Uterus (tissue), 4 donors: ENCODE measurements around the gene PTPN18. TPM values are rescaled to one million over a fixed set of nuclear protein-coding genes. Genes with fewer than 3 reads are reported as not detected.
"Not testable (repeated sequence)": the region's sequence is repeated elsewhere in the genome, so short reads cannot be mapped to it uniquely, and the experiment has no call there.

ENCODE experiments used
- DNase-seq, 2 donors: peaks; one replicate each; pipeline ENCODE4 v3.0.0-alpha.2; 2019 to 2020
- H3K27ac ChIP-seq, 2 donors: fragments of 200-600 bp; sonication (generic); 1 replicate in 1 of 2; 2 replicates in 1 of 2; pipeline ENCODE4 v1.5.1; 2016 to 2018
- H3K27me3 ChIP-seq, 2 donors: fragments of 200-600 bp; sonication (generic); one replicate each; pipeline ENCODE4 v1.5.1; 2018 to 2019; ENCODE audit warnings: control low read depth in 1 of 2
- H3K36me3 ChIP-seq, 2 donors: fragments of 200-600 bp; sonication (generic); one replicate each; pipeline ENCODE4 v1.5.1; 2019; ENCODE audit warnings: control low read depth in 1 of 2
- H3K4me1 ChIP-seq, 2 donors: fragments of 200-600 bp; sonication (generic); one replicate each; pipeline ENCODE4 v1.5.1; 2018 to 2019; ENCODE audit warnings: control low read depth in 1 of 2
- H3K4me3 ChIP-seq, 2 donors: fragments of 200-600 bp; sonication (generic); 1 replicate in 1 of 2; 2 replicates in 1 of 2; pipeline ENCODE4 v1.5.1; 2018 to 2019; ENCODE audit warnings: mild to moderate bottlenecking in 1 of 2
- H3K9me3 ChIP-seq, 2 donors: fragments of 200-600 bp; sonication (generic); one replicate each; pipeline ENCODE4 v1.5.1; 2019; ENCODE audit warnings: control low read depth in 1 of 2
- CTCF ChIP-seq, 4 experiments: fragments of 200-600 bp in 2 of 4; fragments of 450-650 bp in 2 of 4; sonication (generic) in 2 of 4; IDR thresholded peaks; one replicate each; pipeline ENCODE4 v1.5.1; 2016 to 2019; ENCODE audit warnings: antibody characterized with exemption in 4 of 4, mild to moderate bottlenecking in 2 of 4, moderate library complexity in 1 of 4
- POLR2A ChIP-seq, 2 donors: fragments of 450-650 bp; IDR thresholded peaks; one replicate each; pipeline ENCODE4 v1.6.1; 2016; ENCODE audit warnings: antibody characterized with exemption in 2 of 2, mild to moderate bottlenecking in 1 of 2, moderate library complexity in 1 of 2
- intact Hi-C: fragments of 100-400 bp; cut with DNase I; formaldehyde crosslinking; loops from one replicate; pipeline ENCODE4 v1.15.1; 2023; ENCODE audit warnings: low total_unique reads
- total RNA-seq, 4 donors: library from RNA; depleted of rRNA in 3 of 4; stranded (reverse); fragments of >200 nt in 3 of 4; gene quantifications; one replicate each; pipeline versions ENCODE4 v1.1.0 to v1.2.4, GENCODE V29; 2014 to 2023
- donor health status: DM: yes; HTN: yes; CAD: no.

The PTPN18 gene
- total RNA-seq, 4 donors from 2014 or later, result 29.6 to 65.6 (median 46.3) TPM

- Histone ChIP-seq H3K27ac (peak overlapping the region in 1 of 2 donors; percentile 51), H3K27me3 (no peaks in the 10 kb centered on the region), H3K9me3 (no peaks in the 10 kb centered on the region), H3K36me3 (no peaks in the 10 kb centered on the region), H3K4me1 (no peaks in the 10 kb centered on the region), H3K4me3 (no peak overlapping the region)
- intact Hi-C loops, result loop anchor here (10.0 kb wide), 1 partner anchor 148 kb away; the partner anchor contains the start of genes MZT2B and SMPD4
- DNase-seq, result peak; percentile 82
- TF ChIP-seq CTCF (IDR thresholded peaks at IDR 0.05), result peak; percentile 82 to 92 (median 88)
- TF ChIP-seq POLR2A (IDR thresholded peaks at IDR 0.05), result no peak
Observed at GRCh38 chr2:130332271-130333073, 23.4 kb upstream of the PTPN18 start.

GRCh38 chr2:130333253-130333652, 22.6 kb upstream of the PTPN18 start:
- H3K27ac ChIP-seq, DNase-seq, H3K9me3 ChIP-seq, H3K4me1 ChIP-seq, H3K4me3 ChIP-seq, H3K36me3 ChIP-seq, H3K27me3 ChIP-seq: not testable (repeated sequence)
- intact Hi-C loops, result loop anchor here (10.0 kb wide), 1 partner anchor 148 kb away; the partner anchor contains the start of genes MZT2B and SMPD4

DNA sequence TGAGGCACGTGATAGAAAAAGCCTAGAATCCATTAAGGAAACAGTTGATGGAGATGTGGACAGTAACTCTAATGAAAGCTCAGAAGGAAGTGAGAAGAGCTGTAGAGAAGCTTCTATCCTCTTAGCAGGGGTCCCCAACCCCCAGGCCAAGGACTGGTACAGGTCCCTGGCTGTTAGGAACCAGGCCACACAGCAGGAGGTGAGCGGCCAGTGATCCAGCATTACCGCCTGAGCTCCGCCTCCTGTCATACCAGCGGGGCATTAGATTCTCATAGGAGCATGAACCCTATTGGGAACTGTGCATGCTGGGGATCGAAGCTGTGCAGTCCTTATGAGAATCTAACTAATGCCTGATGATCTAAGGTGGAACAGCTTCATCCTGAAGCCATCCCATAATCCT, 21.8 kb upstream of the PTPN18 start:
- no peak for DNase-seq
- H3K4me3 ChIP-seq, result no peak overlapping the region
- no peaks in the 10 kb centered on the region for H3K27me3 ChIP-seq
- intact Hi-C loops, result loop anchor here (10.0 kb wide), 1 partner anchor 149 kb away; the partner anchor contains the start of genes MZT2B and SMPD4
- TF ChIP-seq POLR2A (IDR thresholded peaks at IDR 0.05) (no peak), CTCF (IDR thresholded peaks at IDR 0.05) (no peak)
- H3K27ac ChIP-seq, result no peak overlapping the region
- H3K4me1 ChIP-seq, result no peaks in the 10 kb centered on the region
- H3K36me3 ChIP-seq, result no peaks in the 10 kb centered on the region
- no peaks in the 10 kb centered on the region for H3K9me3 ChIP-seq

DNA sequence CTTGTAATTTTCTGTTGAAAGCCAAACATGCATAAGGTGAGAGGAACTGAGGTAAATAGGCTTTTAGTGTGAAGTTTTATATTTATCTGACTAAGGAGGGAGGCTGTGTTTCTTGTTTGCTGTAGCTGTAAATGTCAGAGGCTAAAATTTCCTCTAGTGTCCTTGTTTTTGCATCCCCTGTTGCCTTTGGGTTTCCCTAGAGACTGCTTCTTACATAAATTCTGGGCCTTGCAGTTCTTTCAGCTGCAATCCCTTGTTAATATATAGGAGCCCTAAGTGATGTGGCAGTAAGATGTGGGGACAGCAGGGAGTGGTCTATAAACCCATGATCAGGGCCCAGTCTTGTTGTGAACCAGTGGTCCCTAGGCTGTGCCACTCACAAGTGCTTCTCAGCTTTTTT, 20.6 kb upstream of the PTPN18 start:
- no peaks in the 10 kb centered on the region for H3K4me1 ChIP-seq
- DNase-seq, result no peak
- H3K27me3 ChIP-seq, result no peaks in the 10 kb centered on the region
- TF ChIP-seq POLR2A (IDR thresholded peaks at IDR 0.05) (no peak), CTCF (IDR thresholded peaks at IDR 0.05) (no peak)
- H3K9me3 ChIP-seq, result no peaks in the 10 kb centered on the region
- no peaks in the 10 kb centered on the region for H3K36me3 ChIP-seq
- intact Hi-C loops, result loop anchor here (10.0 kb wide), 1 partner anchor 150 kb away; the partner anchor contains the start of genes MZT2B and SMPD4
- no peak overlapping the region for H3K4me3 ChIP-seq
- no peak overlapping the region for H3K27ac ChIP-seq

DNA sequence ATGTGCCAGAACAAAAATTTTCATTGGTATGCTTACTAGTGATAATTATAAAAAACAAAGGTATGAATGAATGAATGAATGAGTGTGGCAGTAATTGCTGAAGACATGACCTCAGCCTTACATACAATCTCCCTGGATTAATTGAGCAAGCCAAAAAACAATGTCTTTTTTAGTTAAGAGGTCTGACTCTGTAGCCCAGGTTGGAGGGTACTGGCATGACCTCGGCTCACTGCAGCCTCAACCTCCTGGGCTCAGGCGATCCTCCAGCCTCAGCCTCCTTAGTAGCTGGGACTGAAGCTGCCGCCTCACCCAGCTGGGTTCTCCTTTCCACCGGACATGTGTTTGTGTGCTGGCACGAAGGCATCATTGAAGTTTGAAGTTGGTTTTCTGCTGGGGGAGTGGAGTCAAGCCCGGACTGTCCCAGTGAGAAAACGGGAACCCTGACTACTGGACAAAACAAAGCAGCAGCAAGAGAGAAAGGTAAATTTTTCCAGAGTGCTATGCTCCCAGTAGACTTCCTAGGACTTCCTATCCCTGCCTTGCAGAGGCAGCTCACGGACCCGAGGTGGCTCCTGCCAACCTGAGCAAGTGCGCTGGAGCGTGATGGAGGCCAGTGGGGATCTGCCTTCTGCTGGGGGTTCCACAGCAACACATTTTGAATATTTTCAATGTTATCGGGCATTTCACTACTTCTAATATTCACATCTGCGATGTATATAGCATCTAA, 19.5 kb upstream of the PTPN18 start:
- Histone ChIP-seq H3K4me3 (no peak overlapping the region), H3K36me3 (no peaks in the 10 kb centered on the region), H3K4me1 (no peaks in the 10 kb centered on the region), H3K9me3 (no peaks in the 10 kb centered on the region), H3K27me3 (no peaks in the 10 kb centered on the region), H3K27ac (no peak overlapping the region)
- no peak for TF ChIP-seq CTCF (IDR thresholded peaks at IDR 0.05)
- no peak for TF ChIP-seq POLR2A (IDR thresholded peaks at IDR 0.05)
- DNase-seq, result no peak
- intact Hi-C loops, result loop anchor here (10.0 kb wide), 1 partner anchor 152 kb away; the partner anchor contains the start of genes MZT2B and SMPD4
